GM19240 (cell line): ENCODE measurements around the gene VKORC1L1.
"Not testable (repeated sequence)": the region's sequence is repeated elsewhere in the genome, so short reads cannot be mapped to it uniquely, and the experiment has no call there.

ENCODE experiments used
- DNase-seq: peaks from one replicate; pipeline ENCODE4 v3.0.0; 2011; ENCODE audit warnings: low spot score; ENCODE audit not compliant: insufficient read length

The VKORC1L1 gene

DNA sequence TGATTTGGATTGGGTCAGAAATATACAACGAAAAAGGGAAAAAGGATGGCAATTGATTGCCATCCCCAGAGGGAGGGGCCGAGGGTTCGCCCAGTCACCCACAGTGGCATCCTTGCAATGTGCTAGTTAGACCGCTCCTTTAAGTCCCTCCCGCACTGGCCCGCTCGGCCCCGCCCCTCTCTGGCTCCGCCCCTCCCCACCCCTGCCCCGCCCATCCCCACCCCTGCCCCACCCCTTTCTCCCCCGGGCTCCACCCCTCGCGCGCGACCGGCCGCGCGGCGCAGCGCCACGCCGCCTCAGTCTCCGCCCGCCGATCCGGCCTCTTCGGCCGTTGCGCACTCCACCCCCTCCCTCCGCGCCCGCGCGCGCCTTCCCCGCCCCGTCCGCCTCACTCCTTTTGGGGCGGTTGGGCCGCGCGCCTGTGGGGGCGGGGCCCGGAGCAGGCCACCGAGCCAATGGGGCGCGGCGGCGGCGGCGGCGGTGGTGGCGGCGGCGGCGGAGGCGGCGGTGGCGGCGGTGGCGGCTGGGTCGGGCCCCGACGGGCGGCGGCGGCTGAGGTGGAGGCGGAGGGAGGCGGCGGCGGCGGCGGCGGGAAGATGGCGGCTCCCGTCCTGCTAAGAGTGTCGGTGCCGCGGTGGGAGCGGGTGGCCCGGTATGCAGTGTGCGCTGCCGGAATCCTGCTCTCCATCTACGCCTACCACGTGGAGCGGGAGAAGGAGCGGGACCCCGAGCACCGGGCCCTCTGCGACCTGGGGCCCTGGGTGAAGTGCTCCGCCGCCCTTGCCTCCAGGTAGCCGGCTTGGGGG is at the start of gene VKORC1L1:
Gene VKORC1L1, plus strand, starts transcription at position 299 of the 806 bp plus-strand sequence. Its CDS starts 298 bp downstream, at position 597.
- peak; percentile 71 for DNase-seq

DNA sequence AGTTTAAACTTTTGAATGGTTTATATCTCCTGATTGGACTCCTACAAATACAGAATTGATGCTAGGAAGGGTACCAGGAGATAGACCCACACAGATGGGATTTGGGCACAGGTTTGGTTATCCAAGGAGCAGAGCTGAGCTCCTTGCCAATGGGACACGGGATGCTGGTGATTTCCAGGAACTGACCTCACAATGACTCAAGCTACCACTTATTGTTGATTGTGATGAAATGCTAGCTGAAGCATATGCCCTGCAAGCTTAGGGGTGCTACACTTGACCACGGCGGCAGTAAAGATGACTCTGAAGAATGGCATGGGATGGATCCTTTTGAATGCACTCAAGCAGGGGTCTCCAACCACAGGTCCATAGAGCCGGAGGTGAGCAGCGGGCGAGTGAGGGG is 45.5 kb upstream of the VKORC1L1 start:
- no peak for DNase-seq

DNA sequence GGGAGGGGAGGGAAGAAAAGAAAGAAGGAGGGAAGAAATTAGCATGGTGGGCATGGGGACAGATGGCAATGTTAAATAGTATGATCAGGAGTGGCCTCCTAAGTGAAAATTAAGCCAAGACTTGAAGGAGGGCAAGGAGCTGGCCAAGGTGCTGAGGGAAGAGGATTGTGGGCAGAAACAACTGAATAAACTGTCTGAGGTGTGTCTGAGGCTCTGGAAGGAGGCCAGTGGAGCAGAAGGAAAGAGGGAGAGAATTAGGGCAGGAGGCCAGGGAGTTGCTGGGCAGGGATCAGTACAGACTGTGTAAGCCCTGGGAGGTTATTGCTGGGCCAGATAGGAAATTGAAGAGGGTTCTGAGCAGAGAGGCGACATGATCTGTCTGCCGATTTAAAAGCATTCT is 40.6 kb upstream of the VKORC1L1 start:
- DNase-seq, result no peak

DNA sequence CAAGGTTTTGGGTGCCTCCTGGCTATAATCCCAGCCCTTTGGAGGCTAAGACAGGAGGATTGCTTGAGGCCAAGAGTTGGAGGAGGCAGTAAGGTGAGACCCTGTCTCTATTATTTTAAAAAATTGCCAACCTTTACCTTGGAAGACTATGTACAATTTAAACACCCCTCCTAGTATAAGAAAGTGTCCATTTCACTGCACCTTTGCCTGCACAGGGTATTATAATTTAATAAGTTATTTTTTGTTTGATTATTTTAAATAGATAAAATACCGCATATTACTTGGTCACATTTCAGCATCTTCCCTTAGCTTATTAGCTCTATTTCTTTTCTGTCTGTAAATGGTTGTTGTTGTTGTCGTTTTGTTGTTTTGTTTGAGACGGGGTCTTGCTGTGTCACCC is 36.2 kb upstream of the VKORC1L1 start:
- DNase-seq, result not testable (repeated sequence)

DNA sequence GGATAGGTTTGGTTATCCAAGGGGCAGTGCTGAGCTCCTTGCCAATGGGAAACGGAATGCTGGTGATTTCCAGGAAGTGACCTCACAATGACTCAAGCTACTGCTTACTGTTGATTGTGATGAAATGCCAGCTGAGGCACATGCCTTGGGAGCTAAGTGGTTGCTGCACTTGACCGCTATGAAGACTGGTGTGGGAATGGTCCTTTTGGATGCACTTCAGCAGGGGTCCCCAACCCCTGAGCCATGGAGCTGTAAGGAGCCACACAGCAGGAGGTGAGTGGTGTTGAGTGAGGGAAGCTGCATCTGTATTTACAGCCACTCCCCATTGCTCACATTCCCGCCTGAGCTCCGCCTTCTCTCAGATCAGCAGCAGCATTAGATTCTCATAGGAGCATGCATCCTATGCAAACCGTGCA is 35.3 kb upstream of the VKORC1L1 start:
- not testable (repeated sequence) for DNase-seq

DNA sequence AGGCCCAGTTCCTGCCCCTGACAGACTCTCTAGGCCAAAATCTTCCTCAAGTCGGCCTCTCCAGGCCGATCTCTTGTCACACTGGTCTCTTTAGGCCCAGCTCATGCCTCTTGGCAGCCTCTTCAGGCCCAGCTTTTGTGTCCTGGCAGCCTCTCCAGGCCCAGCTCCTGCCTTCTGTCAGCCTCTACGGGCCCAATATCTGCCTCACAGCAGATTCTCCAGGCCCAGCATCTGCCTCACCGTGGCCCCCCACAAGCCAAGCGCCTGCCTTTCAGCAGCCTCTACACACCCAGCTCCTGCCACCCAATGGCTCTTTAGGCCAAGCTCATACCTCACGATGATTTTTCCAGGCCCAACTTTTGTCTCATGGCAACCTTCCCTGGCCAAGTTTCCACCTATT is 33.0 kb upstream of the VKORC1L1 start:
- DNase-seq, result no peak

DNA sequence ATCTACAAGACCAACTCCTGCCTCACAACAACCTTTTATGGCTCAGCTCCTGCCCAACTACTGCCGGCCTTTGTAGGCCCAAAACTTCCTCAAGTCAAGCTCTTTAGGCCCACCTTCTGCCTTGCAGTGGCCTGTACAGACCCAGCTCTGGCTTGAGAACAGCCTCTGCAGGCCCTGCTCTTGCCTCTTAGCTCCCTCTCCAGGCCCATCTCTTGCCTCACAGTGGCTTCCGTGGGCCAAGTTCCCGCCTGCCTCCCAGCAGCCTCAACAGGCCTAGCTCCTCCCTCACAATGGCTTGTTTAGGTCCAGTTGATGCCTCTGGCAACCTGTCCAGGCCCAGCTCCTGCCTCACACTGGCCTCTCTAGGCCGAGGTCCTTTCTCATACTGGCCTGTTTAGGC is 32.4 kb upstream of the VKORC1L1 start:
- no peak for DNase-seq

DNA sequence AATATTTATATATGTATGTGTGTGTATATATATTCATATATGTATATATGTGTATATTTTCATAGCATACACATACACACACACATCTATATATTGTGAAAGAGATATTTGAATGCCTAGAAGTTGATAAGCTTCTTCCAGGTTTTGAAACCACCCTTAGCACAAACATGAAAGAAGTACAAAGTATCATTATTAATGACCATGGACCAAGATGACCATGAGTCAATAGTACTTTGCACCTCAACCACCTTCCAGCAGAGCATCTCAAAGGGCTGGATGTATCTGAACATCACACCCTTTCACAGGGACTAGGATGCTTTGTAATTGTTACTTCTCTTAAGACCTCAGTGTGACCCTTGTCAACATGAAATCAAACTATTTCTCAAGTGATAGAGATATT is 29.3 kb upstream of the VKORC1L1 start:
- DNase-seq, result not testable (repeated sequence)

DNA sequence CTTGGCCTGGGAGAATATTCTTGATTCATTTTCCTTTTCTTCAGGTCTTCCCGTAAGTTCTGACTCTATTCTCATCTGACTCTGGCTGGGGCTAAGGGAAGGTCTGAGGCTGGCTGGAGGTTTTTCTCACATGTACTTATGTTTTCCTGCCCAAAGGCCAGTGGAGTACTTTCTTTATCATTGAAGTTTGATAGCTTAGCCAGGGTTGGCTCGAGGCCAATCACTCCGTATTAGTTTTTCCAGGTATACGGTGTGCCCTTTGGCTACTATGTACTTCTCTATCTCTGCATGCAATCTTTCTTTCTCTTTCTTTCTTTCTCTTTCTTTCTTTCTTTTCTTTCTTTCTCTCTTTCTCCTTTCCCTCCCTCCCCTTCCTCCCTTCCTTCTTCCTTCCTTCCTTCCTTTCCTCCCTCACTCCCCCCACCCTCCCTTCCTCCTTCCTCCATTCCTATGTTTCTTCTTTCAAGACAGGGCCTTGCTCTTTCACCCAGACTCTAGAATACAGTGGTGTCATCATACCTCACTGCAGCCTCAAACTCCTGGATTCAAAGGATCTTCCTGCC is 26.8 kb upstream of the VKORC1L1 start:
- DNase-seq, result no peak

DNA sequence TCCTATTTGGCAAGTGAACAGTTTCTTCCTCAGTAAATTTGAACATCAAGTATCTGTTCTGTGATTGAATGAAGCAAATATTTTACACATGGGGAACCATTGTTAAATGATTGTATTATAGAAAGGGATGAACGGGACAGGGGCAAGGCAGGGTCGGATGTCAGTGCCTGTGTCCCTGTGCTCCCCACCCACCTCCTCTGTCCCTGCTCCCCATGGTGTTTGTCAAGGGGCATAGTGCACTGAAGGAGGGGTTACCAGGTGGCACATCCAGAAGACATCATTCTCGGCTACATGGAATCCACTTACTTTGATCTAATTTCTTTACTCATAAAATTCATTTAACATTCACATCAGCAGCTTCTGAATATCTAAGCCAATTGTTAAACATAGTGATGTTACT is 19.4 kb upstream of the VKORC1L1 start:
- not testable (repeated sequence) for DNase-seq

DNA sequence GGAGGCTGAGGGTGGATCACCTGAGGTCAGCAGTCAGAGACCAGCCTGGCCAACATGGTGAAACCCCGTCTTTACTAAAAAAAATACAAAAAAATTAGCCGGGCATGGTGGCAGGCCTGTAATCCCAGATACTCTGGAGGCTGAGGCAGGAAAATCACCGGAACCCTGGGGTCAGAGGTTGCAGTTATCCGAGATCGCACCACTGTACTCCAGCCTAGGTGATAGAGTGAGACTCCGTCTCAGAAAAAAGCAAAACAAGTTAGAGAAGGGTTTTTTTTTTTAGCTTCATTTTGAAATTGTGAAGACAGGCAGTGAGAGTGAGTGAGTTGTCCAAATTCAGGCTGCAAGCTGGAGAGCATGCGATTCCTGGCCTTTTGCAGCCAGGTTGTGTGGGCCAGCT is 19.0 kb upstream of the VKORC1L1 start:
- DNase-seq, result not testable (repeated sequence)

DNA sequence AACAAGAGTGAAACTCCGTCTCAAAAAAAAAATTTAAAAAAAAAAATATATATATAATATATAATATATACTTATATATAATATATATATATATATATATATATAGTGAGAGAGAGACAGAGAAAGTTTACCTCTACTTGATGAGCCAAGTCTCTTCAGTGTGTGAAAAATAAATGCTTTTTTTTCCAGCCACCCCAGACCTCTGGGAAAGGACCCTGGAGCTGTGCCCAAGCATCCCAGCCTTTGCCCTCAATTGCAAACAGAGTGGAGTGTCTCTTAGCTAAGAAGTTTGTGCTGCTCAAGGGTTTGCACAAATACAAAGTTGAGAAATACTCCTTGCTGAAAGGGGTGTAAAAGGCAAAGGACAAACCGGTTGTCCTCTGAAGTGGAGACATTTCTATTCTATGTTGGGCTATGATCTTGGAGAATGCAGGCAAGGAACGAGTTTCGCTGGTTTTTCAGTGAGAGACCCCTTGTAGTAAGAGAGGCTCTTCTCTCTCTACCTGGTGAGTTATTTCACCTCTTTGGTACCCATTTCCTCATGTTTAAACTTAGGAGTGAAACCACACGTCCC is 15.5 kb upstream of the VKORC1L1 start:
- DNase-seq, result not testable (repeated sequence)

DNA sequence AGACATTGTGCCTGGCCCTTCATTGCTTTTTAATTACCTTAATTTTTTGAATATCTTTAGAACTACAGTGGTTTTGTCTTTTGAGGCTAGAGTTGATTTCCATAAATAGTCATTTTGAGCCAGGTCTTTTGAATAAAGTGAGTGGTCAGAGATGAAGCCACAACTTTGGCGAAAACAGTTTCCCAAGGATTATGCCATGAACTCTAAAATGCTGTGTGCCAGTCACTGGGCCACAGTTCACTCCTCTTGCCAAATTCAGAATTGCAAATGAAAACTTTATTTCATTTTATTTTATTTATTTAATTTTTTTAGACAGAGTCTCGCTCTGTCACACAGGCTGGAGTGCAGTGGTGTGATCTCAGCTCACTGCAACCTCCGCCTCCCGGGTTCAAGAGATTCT is 14.2 kb upstream of the VKORC1L1 start:
- not testable (repeated sequence) for DNase-seq

DNA sequence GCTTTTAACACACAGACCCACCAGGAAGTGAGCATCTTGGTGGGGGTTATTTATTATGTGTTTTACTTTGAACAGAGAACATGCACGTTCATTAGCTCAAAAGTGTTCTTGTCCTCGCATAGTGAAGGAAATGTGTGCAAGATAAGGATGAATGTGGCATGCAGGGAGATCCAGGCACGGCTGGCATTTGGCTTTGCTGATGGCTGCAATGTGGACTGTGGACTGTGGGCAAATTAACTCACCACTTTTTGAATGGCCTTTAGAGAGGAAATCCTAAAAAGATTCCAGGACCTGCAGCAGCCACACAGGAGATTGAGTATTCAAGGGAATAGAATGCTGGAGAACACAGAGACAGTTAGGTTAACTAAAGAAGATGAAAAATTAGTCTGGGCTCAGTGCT is 6.6 kb upstream of the VKORC1L1 start:
- not testable (repeated sequence) for DNase-seq

DNA sequence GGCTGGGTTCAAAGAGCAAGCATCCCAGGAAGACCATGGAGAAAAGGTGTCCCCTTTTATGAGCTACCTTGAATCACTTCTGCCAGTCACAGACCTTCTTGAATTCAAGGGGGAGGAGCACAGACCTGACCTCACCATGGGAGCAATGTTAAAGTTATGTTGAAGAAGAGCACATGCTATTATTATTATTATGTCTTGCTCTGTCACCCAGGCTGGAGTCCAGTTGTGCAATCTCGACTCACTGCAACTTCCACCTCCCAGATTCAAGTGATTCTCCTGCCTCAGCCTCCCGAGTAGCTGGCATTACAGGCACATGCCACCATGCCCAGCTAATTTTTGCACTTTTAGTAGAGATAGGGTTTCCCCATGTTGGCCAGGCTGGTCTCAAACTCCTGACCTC is 5.2 kb upstream of the VKORC1L1 start:
- not testable (repeated sequence) for DNase-seq

DNA sequence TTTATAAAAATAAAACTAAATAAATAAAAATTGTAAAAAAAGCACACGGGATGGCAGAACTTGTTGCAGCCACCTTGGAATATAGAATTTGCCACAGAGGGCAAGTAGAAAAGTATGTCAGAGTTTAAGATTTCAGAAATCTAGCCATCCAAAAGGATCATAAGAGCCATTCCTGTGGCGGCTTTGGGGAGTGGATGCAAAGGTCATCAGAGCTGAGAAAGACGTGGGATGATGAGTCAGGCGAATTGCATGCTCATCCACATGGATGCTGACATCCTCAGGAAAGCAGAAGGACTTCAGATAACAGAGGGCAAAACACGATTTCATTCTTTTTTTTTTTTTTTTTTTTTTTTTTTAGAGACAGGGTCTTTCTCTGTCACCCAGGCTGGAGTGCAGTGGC is 3.6 kb upstream of the VKORC1L1 start:
- DNase-seq, result not testable (repeated sequence)

DNA sequence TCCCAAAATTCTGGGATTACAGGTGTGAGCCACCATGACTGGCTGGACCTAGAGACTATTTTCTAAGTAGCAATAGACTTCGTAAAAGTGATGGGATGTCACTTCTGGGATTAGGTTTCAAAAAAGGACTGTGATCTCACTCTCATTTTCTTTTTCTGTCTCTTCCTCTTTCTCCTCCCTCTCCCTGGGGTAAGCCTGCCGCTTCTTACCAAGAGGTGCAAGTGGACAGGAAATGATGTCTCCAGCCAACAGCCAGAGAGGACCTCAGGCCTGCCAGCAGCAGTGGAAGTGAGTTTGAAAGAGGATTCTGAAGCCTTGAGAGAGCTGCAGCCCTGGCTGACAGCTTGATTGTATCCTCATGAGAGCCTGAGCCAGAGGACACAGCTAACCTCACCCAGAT is 1.4 kb upstream of the VKORC1L1 start:
- DNase-seq, result not testable (repeated sequence)

DNA sequence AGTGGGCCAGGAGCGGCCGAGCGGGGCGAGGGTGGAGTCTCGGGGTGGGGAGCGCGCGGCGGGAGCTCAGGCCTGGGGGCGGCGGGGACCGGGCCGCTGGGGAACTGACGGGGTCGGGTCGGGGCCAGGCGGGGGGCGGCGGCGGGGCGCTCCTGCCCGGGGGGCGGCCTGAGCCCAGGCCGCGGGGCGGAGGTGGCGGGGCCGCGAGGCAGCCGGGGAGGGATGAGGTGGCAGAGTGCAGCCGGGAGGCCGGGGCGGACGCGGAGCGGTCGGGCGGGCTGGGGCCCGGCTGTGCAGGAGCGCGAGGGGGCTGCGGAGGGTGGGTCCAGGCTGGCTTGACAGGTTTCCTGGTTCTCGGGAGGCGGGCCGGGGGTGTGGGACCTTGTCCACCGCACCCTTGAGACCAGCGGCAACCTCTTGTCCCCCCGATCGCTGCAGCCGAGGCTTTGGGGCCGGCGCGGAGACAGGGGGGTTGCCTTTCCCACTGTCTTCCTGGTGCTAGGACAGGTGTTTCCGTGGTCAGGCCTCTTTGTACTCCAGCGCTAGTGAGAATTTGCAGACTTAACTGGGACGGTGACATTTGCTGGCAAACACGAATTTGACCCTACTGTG is 814 bp downstream of the VKORC1L1 start:
- DNase-seq, result not testable (repeated sequence)

DNA sequence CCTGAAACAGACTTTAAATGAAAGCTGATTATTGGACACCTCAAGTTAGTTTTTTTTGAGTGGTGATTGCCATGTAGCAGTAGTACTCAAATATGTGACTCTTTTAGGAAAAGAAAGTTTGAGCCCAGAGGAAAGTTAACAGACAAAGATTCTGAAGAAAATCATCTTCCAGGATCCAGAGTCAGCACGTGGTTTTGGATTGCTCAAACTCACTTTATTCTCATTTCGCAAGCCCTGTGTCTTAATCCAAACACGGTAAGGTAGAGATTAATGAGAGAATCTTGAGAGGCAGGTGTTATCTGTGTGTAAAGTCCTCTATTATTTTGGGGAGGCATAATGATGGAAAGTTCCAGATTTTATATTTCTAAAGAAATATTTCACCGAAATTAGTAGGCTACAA is 2.8 kb downstream of the VKORC1L1 start:
- not testable (repeated sequence) for DNase-seq

DNA sequence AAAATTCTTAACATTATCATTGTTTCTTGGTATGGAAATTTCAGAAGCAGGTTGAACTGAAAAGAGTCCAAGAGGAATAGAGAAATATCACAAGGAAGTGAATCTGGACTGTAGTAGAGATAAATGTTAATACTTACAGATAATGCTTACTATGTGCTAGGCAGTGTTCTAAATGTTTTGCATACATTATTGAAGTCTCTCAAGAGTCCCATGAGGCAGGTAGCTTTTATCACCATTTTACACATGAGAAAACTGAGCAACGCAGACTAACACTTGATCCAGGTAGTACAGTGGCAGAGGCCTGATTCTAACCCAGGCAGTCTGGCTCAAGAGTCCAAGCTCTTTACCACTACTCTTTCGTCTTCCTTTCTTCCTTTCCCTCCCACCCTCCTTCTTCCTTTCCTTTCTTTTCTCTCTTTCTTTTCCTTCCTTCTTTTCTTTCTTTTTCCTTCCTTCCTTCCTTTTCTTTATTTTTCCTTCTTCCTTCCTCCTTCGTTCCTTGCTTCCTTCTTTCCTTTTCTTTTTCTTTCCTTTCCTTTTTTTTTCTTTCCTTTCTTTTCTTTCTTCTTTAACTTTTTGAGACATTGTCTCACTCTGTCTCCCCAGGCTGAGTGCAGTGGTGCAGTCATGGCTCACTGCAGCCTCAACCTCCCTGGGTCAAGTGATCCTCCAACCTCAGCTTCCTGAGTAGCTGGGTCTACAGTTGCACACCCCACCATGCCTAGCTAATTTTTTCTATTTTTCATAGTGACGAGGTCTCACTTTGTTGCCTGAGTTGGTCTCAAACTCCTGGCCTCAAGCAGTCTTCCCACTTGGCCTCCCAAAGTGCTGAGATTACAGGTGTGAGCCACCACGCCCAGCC is 6.6 kb downstream of the VKORC1L1 start:
- DNase-seq, result not testable (repeated sequence)

DNA sequence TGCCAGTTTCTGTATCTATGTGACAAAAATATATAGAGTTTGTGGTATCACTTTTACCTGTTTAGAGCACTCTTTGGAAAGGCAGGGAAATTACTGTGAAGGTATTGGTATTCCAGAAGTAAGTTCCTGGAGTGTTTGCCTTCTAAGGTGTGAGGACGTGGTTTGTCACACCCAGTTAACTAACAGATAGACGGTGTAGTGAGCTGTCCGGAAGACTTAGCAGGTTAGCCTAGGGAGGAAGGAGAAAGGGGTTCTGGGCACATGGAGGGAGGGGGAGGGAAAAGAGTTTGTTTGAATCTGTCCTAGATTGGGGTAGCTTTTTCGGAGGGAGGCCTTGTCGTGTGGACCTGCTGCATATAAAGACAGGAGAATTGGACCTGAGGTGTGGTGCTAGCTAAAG is 7.4 kb downstream of the VKORC1L1 start:
- DNase-seq, result not testable (repeated sequence)
